Measurements from ENCODE around the gene ATP2C2.

DNA sequence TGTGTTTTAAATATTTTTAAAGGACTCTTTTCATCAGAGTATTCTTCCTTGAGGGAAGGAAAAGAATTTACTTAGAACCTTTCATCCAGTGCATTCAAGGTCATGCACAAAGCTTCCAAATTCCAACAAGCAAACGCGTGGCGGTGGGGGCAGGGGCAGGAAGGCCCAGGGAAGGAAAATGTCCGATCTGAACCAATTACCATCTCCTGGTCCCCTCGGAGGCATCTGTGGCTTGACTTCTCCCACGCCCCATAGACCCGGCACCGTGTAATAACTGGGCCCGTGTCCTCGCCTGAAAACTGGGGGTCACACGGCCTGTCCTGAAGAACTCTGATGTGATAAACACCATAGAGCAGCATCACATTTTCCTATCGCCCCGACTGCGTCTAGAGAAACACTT is 117.8 kb downstream of the ATP2C2 start:
- TF ChIP-seq, protein P1, sequence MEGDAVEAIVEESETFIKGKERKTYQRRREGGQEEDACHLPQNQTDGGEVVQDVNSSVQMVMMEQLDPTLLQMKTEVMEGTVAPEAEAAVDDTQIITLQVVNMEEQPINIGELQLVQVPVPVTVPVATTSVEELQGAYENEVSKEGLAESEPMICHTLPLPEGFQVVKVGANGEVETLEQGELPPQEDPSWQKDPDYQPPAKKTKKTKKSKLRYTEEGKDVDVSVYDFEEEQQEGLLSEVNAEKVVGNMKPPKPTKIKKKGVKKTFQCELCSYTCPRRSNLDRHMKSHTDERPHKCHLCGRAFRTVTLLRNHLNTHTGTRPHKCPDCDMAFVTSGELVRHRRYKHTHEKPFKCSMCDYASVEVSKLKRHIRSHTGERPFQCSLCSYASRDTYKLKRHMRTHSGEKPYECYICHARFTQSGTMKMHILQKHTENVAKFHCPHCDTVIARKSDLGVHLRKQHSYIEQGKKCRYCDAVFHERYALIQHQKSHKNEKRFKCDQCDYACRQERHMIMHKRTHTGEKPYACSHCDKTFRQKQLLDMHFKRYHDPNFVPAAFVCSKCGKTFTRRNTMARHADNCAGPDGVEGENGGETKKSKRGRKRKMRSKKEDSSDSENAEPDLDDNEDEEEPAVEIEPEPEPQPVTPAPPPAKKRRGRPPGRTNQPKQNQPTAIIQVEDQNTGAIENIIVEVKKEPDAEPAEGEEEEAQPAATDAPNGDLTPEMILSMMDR (IDR thresholded peaks at IDR 0.05; ENCODE audit: low read depth, low read length, poor library complexity, severe bottlenecking): no peak
- no peak for TF ChIP-seq EZH2phosphoT487 (IDR thresholded peaks at IDR 0.05; ENCODE audit: borderline replicate concordance, low read length)
